Heart left ventricle (tissue), 16 donors: Measurements from ENCODE around the gene CHIA. TPM values are rescaled to one million over a fixed set of nuclear protein-coding genes. Genes with fewer than 3 reads are reported as not detected.
"Not testable (repeated sequence)": the region's sequence is repeated elsewhere in the genome, so short reads cannot be mapped to it uniquely, and the experiment has no call there.

Experiments used
- ATAC-seq, 4 donors: fragments of 200-7000 bp; cut with Tn5 transposase; one replicate each; pipeline ENCODE4 v1.9.1; 2020 to 2022; ENCODE audit warnings: moderate library complexity in 4 of 4, mild to moderate bottlenecking in 3 of 4, moderate number of reproducible peaks in 1 of 4
- DNase-seq, 5 donors: peaks; one replicate each; pipeline ENCODE4 v3.0.0-alpha.2; 2020
- H3K27ac ChIP-seq, 12 donors: fragments of 200-600 bp; sonication (generic) in 4 of 12; one replicate each; pipeline versions ENCODE4 v1.5.0 to v1.8.0; 2016 to 2022; ENCODE audit warnings: mild to moderate bottlenecking in 2 of 12
- H3K27me3 ChIP-seq, 9 donors: fragments of 200-600 bp; sonication (generic) in 2 of 9; one replicate each; pipeline versions ENCODE4 v1.5.1 to v1.8.0; 2016 to 2022; ENCODE audit warnings: mild to moderate bottlenecking in 3 of 9
- H3K36me3 ChIP-seq, 9 donors: fragments of 200-600 bp; sonication (generic) in 2 of 9; one replicate each; pipeline versions ENCODE4 v1.5.0 to v1.8.0; 2018 to 2022; ENCODE audit warnings: mild to moderate bottlenecking in 2 of 9
- H3K4me1 ChIP-seq, 12 donors: fragments of 200-600 bp; sonication (generic) in 4 of 12; one replicate each; pipeline versions ENCODE4 v1.5.0 to v1.8.0; 2016 to 2022; ENCODE audit warnings: mild to moderate bottlenecking in 3 of 12
- H3K4me3 ChIP-seq, 12 donors: fragments of 200-600 bp; sonication (generic) in 4 of 12; one replicate each; pipeline versions ENCODE4 v1.5.0 to v1.8.0; 2017 to 2022; ENCODE audit warnings: mild to moderate bottlenecking in 9 of 12, moderate library complexity in 4 of 12
- H3K9me3 ChIP-seq, 12 donors: fragments of 200-600 bp; sonication (generic) in 4 of 12; one replicate each; pipeline versions ENCODE4 v1.5.0 to v1.8.0; 2016 to 2022; ENCODE audit warnings: mild to moderate bottlenecking in 1 of 12
- CTCF ChIP-seq, 12 donors: fragments of 200-600 bp; sonication (generic) in 4 of 12; IDR thresholded peaks; one replicate each; pipeline versions ENCODE4 v1.5.0 to v1.8.0; 2018 to 2022; ENCODE audit warnings: antibody characterized with exemption in 12 of 12, mild to moderate bottlenecking in 5 of 12
- POLR2A ChIP-seq, 2 donors: fragments of 450-650 bp; IDR thresholded peaks; one replicate each; pipeline ENCODE4 v1.6.1; 2017; ENCODE audit warnings: antibody characterized with exemption in 2 of 2, mild to moderate bottlenecking in 2 of 2, moderate library complexity in 2 of 2
- WGBS, 4 donors: extraction: QIAGEN DNeasy Blood & Tissue Kit in 2 of 4; methylation state at CpG; one replicate each; pipeline versions ENCODE4 v1.1.5 to v1.1.7; 2013 to 2018; 5-methylcytosine and 5-hydroxymethylcytosine counted together
- intact Hi-C, 10 donors: fragments of 100-400 bp; cut with DNase I; formaldehyde crosslinking; loops; one replicate each; pipeline versions ENCODE4 v1.11.1 to v1.14.2; 2022
- polyA plus RNA-seq, 2 donors: library from polyadenylated mRNA; stranded (reverse); fragments of 200-250 nt; gene quantifications; one replicate each; pipeline ENCODE4 v1.2.3, GENCODE V29; 2013
- total RNA-seq, 9 donors: library from RNA; depleted of rRNA in 2 of 9; stranded (reverse); fragments of >200 nt in 2 of 9; fragmentation: NEBNext Ultra II Directional in 3 of 9; extraction: Animal tissue kit (Norgen Biotek cat#: 25700) in 3 of 9; gene quantifications; one replicate each; pipeline versions ENCODE4 v1.1.0 to v1.2.4, GENCODE V29; 2016 to 2023
- donor health status: ischemic (EF 13 %, LVEDD 7.1; RV severe dilation, severe dysfunction).
- donor health status: healthy with polysubstance abuse.
- donor health status: DM: no; HTN: yes; CAD: no.
- donor health status: DM: no; HTN: no; CAD: no.
- donor health status: ischemic (EF 25% LVEDD 6.9; RV normal size, moderate dysfunction).
- donor health status: ischemic (EF 25% LVEDD 5.7; RV mildly dilated, moderate dysfunction).
- donor health status: healthy.
- donor health status: DM: yes; HTN: yes; CAD: no.
- donor health status: ischemic (EF 35%, LVEDD 5.7; RV mildly dilated, moderate dysfunction).
- donor health status: nonischemic (EF 11% LVEDD 7.7; RV severe dilation, severe dysfunction).
- donor health status: DM: yes; HTN: yes; CAD: no.
- donor health status: PGD.
- donor health status: ischemic (EF 29% LVEDD 5.4; RV normal size, mild dysfunction).
- donor health status: nonischemic (EF 23%, LVEDD 6.1; RV moderate dilation, normal function).

Gene CHIA
- total and polyA plus RNA-seq, 11 donors = 0.10 to 0.61 TPM; not detected in 9

GRCh38 chr1:111359376-111359775 is 68.7 kb downstream of the CHIA start:
- DNase-seq (no peak), ATAC-seq (no peak)
- intact Hi-C loops = no loop called here
- Histone ChIP-seq H3K4me1 (no peaks in the 10 kb centered on the region), H3K27me3 (no peaks in the 10 kb centered on the region), H3K27ac (no peak overlapping the region), H3K36me3 (no peaks in the 10 kb centered on the region), H3K4me3 (no peak overlapping the region), H3K9me3 (no peaks in the 10 kb centered on the region)
- WGBS, 4 donors = 92 to 96% (median 94%) methylated on average over 3 of the region's 3 CpGs
- no peak for TF ChIP-seq POLR2A (IDR thresholded peaks at IDR 0.05)
- no peak for TF ChIP-seq CTCF (IDR thresholded peaks at IDR 0.05)

GRCh38 chr1:111360257-111360656 is 69.6 kb downstream of the CHIA start:
- H3K9me3 ChIP-seq, H3K4me1 ChIP-seq, intact Hi-C loops, ATAC-seq, H3K4me3 ChIP-seq, H3K27ac ChIP-seq, DNase-seq, H3K27me3 ChIP-seq, H3K36me3 ChIP-seq: not testable (repeated sequence)
- WGBS, 4 donors = 36 to 62% (median 43%) methylated on average over 4 of the region's 4 CpGs

GRCh38 chr1:111361761-111362160 is 71.1 kb downstream of the CHIA start:
- H3K4me1 ChIP-seq = peaks cover 0 to 6% (median 0%) of the 10 kb centered on the region in 12 donors
- intact Hi-C loops = no loop called here
- H3K4me3 ChIP-seq = no peak overlapping the region
- no peak overlapping the region for H3K27ac ChIP-seq
- 78 to 89% (median 85%) methylated on average over 9 of the region's 9 CpGs for WGBS, 4 donors
- no peaks in the 10 kb centered on the region for H3K36me3 ChIP-seq
- peaks cover 0 to 10% (median 0%) of the 10 kb centered on the region in 9 donors for H3K27me3 ChIP-seq
- TF ChIP-seq CTCF (IDR thresholded peaks at IDR 0.05) = no peak
- TF ChIP-seq POLR2A (IDR thresholded peaks at IDR 0.05) = no peak
- DNase-seq (no peak), ATAC-seq (no peak)
- no peaks in the 10 kb centered on the region for H3K9me3 ChIP-seq

GRCh38 chr1:111364690-111365089 is 74.0 kb downstream of the CHIA start:
- Histone ChIP-seq H3K27me3 (peaks cover 0 to 20% (median 0%) of the 10 kb centered on the region in 9 donors), H3K4me1 (peaks cover 0 to 6% (median 0%) of the 10 kb centered on the region in 12 donors), H3K36me3 (no peaks in the 10 kb centered on the region), H3K4me3 (no peak overlapping the region), H3K27ac (no peak overlapping the region), H3K9me3 (no peaks in the 10 kb centered on the region)
- WGBS, 4 donors = 41 to 46% (median 45%) methylated on average over 4 of the region's 4 CpGs
- TF ChIP-seq POLR2A (IDR thresholded peaks at IDR 0.05) (no peak), CTCF (IDR thresholded peaks at IDR 0.05) (no peak)
- no peak for ATAC-seq
- intact Hi-C loops = no loop called here
- DNase-seq = no peak

- H3K36me3 ChIP-seq = no peaks in the 10 kb centered on the region
These were observed 75.6 kb downstream of the CHIA start for GRCh38 chr1:111366256-111366655.

More at GRCh38 chr1:111366256-111366655, 75.6 kb downstream of the CHIA start:
- intact Hi-C loops = no loop called here
- H3K9me3 ChIP-seq = no peaks in the 10 kb centered on the region
- no peak overlapping the region for H3K27ac ChIP-seq
- no peak overlapping the region for H3K4me3 ChIP-seq
- peaks cover 0 to 6% (median 0%) of the 10 kb centered on the region in 12 donors for H3K4me1 ChIP-seq
- WGBS, 4 donors = 53 to 68% (median 66%) methylated on average over 1 of the region's 1 CpG
- TF ChIP-seq POLR2A (IDR thresholded peaks at IDR 0.05) (no peak), CTCF (IDR thresholded peaks at IDR 0.05) (no peak)
- H3K27me3 ChIP-seq = peaks cover 0 to 20% (median 0%) of the 10 kb centered on the region in 9 donors
- ATAC-seq (no peak), DNase-seq (no peak)
